GM18498 (cell line): ENCODE results near the gene ATP6V1G3.
"Not testable (repeated sequence)": the region's sequence is repeated elsewhere in the genome, so short reads cannot be mapped to it uniquely, and the experiment has no call there.

ENCODE experiments used
- ATAC-seq: cut with Tn5 transposase; IDR thresholded peaks from one replicate; pipeline ENCODE4 v1.9.1; 2021; ENCODE audit warnings: mild to moderate bottlenecking, moderate library complexity; ENCODE audit not compliant: unreplicated experiment

ATP6V1G3 gene

DNA sequence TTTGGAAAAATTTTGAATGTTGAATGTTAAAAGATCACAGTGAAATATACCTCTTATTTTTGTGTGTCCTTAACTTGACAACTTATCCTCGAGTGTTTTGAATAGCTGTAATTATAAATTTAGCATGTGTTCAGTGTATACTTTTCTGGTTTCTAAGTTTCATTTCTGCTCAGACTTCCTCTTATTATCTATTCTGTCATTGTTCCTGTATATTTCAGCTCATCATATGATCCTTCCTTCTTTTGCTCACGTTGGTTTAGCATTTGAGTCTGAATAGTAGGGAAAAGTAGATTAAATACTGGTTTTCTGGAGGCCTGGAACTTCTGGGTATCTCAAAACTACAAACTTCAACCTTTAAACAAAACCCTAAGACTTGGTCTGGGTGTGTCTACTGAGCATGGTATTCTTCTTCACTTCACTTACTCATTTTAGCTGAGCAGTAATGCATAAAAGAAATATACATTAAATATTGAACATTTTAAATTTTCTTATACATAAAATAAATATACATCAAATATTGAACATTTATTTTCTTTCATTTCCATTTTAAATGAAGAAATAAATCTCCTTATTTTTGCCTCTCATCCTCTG, 3.3 kb upstream of the ATP6V1G3 start:
- peak; percentile 89 for ATAC-seq

GRCh38 chr1:198542632-198543031, 2.2 kb upstream of the ATP6V1G3 start:
- no peak for ATAC-seq

GRCh38 chr1:198541737-198542136, 1.3 kb upstream of the ATP6V1G3 start:
- no peak for ATAC-seq

- no peak for ATAC-seq
These were observed 1.7 kb downstream of the ATP6V1G3 start for GRCh38 chr1:198538579-198539364.

GRCh38 chr1:198535631-198536030, 4.8 kb downstream of the ATP6V1G3 start:
- no peak for ATAC-seq

DNA sequence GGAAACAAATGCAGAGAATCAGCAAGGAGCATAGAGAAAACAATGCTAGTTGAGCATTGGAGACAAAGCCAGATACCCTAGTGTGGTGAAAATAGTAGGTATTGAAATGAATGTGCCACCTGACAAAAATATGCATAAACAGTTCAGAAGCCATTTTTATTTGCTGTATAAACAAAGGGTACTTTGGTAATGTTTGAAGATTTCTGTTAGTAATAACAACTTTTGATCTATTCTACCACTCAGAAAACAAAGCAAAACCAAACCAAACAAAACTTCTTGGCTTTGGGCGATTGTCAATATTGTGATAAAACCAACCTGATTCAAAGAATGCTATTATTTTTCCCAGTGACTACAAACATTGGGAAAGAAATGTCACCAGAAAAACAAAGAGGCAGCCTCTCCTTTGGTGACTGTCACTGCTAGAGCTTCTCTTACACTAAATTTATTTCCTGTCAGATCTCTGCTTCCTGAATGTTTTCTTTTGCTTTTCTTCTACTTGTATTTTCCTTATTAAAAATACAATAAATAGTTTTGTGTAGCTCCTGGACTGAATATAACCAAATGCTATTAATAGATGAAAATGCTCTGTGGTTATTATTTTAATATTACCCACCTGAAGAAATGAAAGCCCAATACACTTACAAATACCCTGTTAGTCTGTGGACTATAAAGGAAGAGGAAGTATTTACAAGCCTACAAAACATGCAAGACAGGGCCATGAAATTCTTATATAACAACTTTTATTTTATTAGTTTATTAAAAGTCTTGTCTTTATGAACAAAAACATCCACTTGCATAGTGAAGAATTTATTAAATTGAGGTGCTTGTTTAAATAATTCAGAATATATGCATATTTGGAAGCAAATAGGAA, 5.7 kb downstream of the ATP6V1G3 start:
- no peak for ATAC-seq

GRCh38 chr1:198531891-198532290, 8.6 kb downstream of the ATP6V1G3 start:
- no peak for ATAC-seq

- ATAC-seq: no peak
These were observed 9.5 kb downstream of the ATP6V1G3 start for GRCh38 chr1:198530953-198531352.

GRCh38 chr1:198529414-198529813, 11.1 kb downstream of the ATP6V1G3 start:
- ATAC-seq: no peak

GRCh38 chr1:198528364-198528763, 12.1 kb downstream of the ATP6V1G3 start:
- no peak for ATAC-seq

DNA sequence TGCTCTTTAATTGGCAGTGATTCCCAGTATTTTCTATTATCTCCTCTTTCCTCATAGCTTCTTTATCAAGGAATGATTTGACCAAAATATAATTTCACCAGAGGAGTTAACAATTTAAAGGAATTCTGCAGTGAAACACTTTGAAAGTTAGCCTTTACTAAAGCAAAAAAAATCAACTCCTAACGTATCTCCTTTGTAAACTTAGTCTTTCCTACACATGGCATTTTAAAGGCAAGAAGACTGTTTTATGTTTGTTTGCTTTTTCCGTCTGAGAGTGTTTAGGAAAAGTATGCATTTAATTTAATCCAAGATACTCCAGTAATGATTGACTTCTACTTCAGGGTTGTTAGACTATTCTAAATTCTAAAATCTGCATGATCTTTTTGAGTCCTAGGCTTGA, 15.9 kb downstream of the ATP6V1G3 start:
- ATAC-seq: no peak

DNA sequence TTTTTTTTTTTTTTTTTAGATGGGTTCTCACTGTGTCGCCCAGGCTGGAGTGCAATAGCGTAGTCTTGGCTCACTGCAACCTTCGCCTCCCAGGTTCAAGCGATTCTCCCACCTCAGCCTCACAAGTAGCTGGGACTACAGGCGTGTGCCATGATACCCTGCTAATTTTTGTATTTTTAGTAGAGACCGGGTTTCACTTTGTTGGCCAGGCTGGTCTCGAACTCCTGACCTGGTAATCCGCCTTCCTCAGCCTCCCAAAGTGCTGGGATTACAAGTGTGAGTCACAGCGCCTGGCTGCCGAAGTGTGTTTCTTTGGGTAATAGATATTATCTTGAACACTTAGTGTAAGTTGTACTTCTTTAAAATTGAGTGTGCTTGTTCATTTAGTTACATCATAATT, 16.4 kb downstream of the ATP6V1G3 start:
- not testable (repeated sequence) for ATAC-seq

- ATAC-seq: no peak
These were observed 17.1 kb downstream of the ATP6V1G3 start for GRCh38 chr1:198523182-198523950.

DNA sequence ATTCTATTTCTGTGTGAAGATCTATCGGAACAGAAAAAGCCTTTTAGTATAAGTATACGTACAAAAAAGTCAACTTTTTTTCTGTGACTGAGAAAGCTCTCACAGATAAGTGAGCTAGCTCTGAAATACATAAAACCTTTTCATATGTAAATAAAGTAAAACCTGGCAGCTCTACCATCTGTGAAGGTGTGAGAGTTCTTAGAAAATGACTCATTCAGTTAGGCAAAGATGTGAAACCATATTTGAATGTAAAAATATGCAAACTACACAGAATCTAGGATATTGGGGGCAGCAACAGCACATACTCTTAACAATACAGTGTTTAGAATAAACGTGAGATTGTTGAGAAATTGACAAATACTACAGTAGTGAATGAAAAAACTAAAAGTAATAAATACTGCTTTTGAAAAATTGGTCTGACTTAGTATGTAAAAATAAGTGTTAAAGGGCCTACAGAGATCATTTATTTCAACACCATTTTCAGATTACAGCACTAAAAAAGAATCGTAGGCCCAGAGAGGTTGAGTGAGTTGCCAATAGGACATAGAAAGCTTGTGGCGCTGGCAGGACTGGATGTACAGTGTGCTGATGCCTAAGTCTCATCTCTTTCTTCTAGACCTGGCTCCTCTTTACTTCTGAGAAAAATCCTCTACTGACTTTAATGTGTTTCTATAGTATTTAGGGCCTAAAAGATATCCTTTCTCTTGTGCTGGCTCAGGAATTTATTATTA, 19.8 kb downstream of the ATP6V1G3 start:
- ATAC-seq: peak; percentile 91

- peak; percentile 4 for ATAC-seq
These were observed 20.6 kb downstream of the ATP6V1G3 start for GRCh38 chr1:198519639-198520501.

DNA sequence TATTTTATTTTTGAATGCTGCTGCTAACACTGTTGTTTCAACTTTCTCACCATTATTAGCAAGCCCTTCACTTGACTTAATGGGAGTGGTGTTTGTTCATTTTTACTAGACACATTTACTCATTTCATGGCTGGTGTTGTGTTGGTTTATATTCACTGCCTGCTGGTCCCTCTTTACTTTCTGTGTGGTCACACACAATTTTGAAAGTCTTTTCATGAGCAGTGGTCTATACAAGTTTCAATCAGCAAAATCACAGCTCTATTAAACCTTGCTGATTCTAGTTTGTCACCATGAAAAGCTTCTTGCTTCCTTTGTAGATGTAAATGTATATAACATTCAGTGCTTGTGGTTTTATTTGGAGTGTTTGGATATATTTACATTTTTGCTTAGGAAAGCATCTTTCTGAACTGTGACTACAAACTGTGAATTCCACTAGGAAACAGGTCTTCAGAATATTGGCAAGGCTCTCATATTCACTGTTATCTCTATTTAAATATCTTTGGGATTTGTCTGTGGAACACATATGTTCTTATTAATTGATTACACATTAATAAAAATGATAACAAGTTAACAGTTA, 22.8 kb downstream of the ATP6V1G3 start:
- ATAC-seq: no peak

DNA sequence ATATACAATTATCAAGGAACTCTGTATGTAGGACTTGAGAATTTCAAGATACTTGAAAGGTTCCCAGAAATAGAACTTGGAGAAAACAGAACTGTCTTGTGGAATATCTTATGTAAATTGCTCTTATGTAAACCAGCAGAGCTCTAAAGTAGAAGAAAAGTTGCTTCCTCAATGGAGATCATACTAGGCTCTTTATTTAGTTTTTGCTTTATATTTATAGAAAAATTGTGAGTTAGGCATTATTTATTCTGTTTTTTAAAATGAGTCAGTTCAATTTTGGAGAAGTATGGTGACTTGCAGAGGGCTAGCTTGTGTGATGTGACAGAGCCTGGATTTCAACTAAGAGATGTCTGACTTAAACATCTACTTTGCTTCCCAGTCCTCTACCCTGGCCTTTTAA, 40.4 kb downstream of the ATP6V1G3 start:
- ATAC-seq: no peak

DNA sequence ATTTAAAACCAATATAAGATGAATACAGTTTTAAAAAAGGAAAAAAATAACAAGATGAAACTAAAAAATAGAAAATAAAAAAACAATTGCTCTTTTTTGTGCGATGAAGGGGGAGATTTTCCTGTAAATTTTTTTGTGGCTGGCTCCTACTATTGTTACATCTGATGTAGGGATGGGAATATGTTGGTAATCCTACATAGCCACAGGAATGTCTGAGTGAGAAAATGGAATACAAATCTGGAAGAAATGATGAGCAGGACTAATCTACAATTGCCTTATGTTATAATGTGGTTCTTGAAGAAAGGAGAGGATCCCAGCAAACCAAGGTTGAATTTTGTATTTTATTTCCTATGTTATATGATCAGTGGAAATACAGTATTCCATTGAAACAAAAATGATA, 40.9 kb downstream of the ATP6V1G3 start:
- ATAC-seq: no peak

GRCh38 chr1:198498881-198499280, 41.6 kb downstream of the ATP6V1G3 start:
- no peak for ATAC-seq
